ENCODE results near the gene ARHGAP29.

DNA sequence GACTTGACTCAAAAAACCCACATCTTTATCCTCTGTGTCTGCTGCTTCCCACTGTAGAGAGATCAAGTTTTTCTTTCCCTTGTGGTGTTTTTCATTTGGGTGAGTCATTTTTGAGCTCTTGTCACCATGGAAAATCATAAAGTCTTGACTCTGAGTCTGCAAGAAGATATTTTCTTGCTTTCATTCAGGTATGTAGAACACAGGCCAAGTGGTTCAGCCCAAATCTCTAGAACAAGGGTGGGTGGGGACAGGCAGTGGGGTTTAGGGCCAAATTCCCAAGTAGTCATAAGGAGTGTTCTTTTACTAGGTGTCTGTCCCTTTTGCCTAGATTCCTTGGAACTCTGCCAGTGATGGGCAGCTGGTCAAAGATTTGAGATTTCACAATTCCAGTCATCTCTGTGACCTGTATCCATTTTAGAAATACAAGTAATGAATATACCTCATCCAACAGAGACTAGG lies 21.5 kb upstream of the ARHGAP29 start:
- TF ChIP-seq CTCF (IDR thresholded peaks at IDR 0.05) (no peak), POLR2A (IDR thresholded peaks at IDR 0.05) (no peak)

All from thyroid gland (tissue), 4 donors.